Measurements from ENCODE around the gene DCDC2C.

- TF ChIP-seq, protein P1, sequence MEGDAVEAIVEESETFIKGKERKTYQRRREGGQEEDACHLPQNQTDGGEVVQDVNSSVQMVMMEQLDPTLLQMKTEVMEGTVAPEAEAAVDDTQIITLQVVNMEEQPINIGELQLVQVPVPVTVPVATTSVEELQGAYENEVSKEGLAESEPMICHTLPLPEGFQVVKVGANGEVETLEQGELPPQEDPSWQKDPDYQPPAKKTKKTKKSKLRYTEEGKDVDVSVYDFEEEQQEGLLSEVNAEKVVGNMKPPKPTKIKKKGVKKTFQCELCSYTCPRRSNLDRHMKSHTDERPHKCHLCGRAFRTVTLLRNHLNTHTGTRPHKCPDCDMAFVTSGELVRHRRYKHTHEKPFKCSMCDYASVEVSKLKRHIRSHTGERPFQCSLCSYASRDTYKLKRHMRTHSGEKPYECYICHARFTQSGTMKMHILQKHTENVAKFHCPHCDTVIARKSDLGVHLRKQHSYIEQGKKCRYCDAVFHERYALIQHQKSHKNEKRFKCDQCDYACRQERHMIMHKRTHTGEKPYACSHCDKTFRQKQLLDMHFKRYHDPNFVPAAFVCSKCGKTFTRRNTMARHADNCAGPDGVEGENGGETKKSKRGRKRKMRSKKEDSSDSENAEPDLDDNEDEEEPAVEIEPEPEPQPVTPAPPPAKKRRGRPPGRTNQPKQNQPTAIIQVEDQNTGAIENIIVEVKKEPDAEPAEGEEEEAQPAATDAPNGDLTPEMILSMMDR (IDR thresholded peaks at IDR 0.05; ENCODE audit: low read length): no peak
- no peak for TF ChIP-seq EZH2 (IDR thresholded peaks at IDR 0.05; ENCODE audit: borderline replicate concordance, low read length)
Observed at GRCh38 chr2:3704692-3705091, 1.3 kb downstream of the DCDC2C start.
